ENCODE data around the gene DMRTC2. TPM values are rescaled to one million over a fixed set of nuclear protein-coding genes. Genes with fewer than 3 reads are reported as not detected.
A peak's percentile ranks its signal among the peaks of the same experiment; 100 is the strongest.

DMRTC2 gene
- total RNA-seq, 1 experiment from 2014 or later = not detected

- CTCF ChIA-PET = interaction anchor here (0.5 to 0.6 kb wide), 2 partner anchors 34 to 308 kb away, joined by 3 read pairs; no protein-coding TSS in a partner anchor
- no peaks in the 10 kb centered on the region for H3K36me3 ChIP-seq (ENCODE audit: control insufficient read depth, insufficient read depth, low read length)
- H3K4me3 ChIP-seq (ENCODE audit: low read depth in 2 of 2, low read length in 2 of 2) = no peak overlapping the region
- DNase-seq (ENCODE audit: low read depth, low spot score) = no peak
- in situ Hi-C loops (cut with HindIII; ENCODE audit: low pct_unique_long_range_greater_than_20kb, low sequenced_read_pairs) = no loop called here
- TF ChIP-seq SIN3A (IDR thresholded peaks at IDR 0.05; ENCODE audit: borderline replicate concordance, insufficient read depth, low read depth, low read length) = no peak
- TF ChIP-seq, protein P1, sequence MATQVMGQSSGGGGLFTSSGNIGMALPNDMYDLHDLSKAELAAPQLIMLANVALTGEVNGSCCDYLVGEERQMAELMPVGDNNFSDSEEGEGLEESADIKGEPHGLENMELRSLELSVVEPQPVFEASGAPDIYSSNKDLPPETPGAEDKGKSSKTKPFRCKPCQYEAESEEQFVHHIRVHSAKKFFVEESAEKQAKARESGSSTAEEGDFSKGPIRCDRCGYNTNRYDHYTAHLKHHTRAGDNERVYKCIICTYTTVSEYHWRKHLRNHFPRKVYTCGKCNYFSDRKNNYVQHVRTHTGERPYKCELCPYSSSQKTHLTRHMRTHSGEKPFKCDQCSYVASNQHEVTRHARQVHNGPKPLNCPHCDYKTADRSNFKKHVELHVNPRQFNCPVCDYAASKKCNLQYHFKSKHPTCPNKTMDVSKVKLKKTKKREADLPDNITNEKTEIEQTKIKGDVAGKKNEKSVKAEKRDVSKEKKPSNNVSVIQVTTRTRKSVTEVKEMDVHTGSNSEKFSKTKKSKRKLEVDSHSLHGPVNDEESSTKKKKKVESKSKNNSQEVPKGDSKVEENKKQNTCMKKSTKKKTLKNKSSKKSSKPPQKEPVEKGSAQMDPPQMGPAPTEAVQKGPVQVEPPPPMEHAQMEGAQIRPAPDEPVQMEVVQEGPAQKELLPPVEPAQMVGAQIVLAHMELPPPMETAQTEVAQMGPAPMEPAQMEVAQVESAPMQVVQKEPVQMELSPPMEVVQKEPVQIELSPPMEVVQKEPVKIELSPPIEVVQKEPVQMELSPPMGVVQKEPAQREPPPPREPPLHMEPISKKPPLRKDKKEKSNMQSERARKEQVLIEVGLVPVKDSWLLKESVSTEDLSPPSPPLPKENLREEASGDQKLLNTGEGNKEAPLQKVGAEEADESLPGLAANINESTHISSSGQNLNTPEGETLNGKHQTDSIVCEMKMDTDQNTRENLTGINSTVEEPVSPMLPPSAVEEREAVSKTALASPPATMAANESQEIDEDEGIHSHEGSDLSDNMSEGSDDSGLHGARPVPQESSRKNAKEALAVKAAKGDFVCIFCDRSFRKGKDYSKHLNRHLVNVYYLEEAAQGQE (IDR thresholded peaks at IDR 0.05; ENCODE audit: insufficient read depth in 1 of 2, low read depth in 2 of 2, low read length in 1 of 2) = no peak
- TF ChIP-seq TCF7L2 (IDR thresholded peaks at IDR 0.05; ENCODE audit: low read depth, low read length) = no peak
- TF ChIP-seq CTCF (IDR thresholded peaks at IDR 0.05) = no peak; the same call in 1 of the 2 replicates
- TF ChIP-seq POLR2AphosphoS5 (IDR thresholded peaks at IDR 0.05; ENCODE audit: low read depth, low read length) = no peak
- POLR2A ChIA-PET = no interaction called here
- intact Hi-C loops (cut with micrococcal nuclease; ENCODE audit: unreplicated experiment) = no loop called here
- H3K27me3 ChIP-seq (ENCODE audit: control insufficient read depth, insufficient read depth, low read length) = no peaks in the 10 kb centered on the region
- H3K9me3 ChIP-seq (ENCODE audit: control insufficient read depth, insufficient read depth, low read depth, low read length) = no peaks in the 10 kb centered on the region
- peak; percentile 74 for ATAC-seq
- no peaks in the 10 kb centered on the region; the same call in 1 of the 2 replicates for H3K4me1 ChIP-seq (ENCODE audit: control insufficient read depth, insufficient read depth, low read length)
- BruUV-seq (replicated peaks) = no TSS peak
- no peak overlapping the region for H3K27ac ChIP-seq (ENCODE audit: low read length)
These were observed 51.1 kb downstream of the DMRTC2 start for GRCh38 chr19:41895745-41896580.

GRCh38 chr19:41896581-41896942 lies 51.7 kb downstream of the DMRTC2 start:
- Histone ChIP-seq H3K4me3 (ENCODE audit: low read depth in 2 of 2, low read length in 2 of 2) (no peak overlapping the region), H3K27ac (ENCODE audit: low read length) (no peak overlapping the region), H3K4me1 (ENCODE audit: control insufficient read depth, insufficient read depth, low read length) (no peaks in the 10 kb centered on the region; the same call in 1 of the 2 replicates), H3K9me3 (ENCODE audit: control insufficient read depth, insufficient read depth, low read depth, low read length) (no peaks in the 10 kb centered on the region), H3K27me3 (ENCODE audit: control insufficient read depth, insufficient read depth, low read length) (no peaks in the 10 kb centered on the region), H3K36me3 (ENCODE audit: control insufficient read depth, insufficient read depth, low read length) (no peaks in the 10 kb centered on the region)
- ATAC-seq = no peak
- CTCF ChIA-PET = interaction anchor here (0.6 kb wide), 1 partner anchor 309 kb away, joined by 3 read pairs; no protein-coding TSS in a partner anchor
- POLR2A ChIA-PET = no interaction called here
- intact Hi-C loops (cut with micrococcal nuclease; ENCODE audit: unreplicated experiment) = no loop called here
- in situ Hi-C loops (cut with HindIII; ENCODE audit: low pct_unique_long_range_greater_than_20kb, low sequenced_read_pairs) = no loop called here
- no peak for TF ChIP-seq POLR2AphosphoS5 (IDR thresholded peaks at IDR 0.05; ENCODE audit: low read depth, low read length)
- DNase-seq (ENCODE audit: low read depth, low spot score) = no peak
- BruUV-seq (replicated peaks) = no TSS peak

DNA sequence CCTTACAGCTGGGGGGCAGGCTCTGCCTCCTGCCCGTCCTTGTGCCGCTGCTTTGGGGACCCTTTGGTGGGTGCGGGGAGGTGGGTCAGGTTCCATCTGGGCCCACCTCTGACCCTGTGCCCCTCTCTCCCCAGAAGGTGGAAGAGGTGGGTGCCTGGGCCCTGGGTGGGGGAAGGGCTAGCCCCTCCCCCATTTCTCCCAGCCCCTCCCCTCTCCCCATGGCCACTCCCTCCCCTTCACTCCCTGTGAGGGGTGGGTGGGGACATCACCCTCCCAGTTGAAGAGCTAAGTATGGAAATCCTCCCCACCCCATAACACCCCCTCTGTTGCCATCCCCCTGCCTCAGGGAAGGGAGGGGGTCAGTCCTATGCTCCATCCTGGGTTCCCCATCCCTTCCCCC lies 52.3 kb downstream of the DMRTC2 start:
- TF ChIP-seq, protein P1 (IDR thresholded peaks at IDR 0.05; ENCODE audit: insufficient read depth in 1 of 2, low read depth in 2 of 2, low read length in 1 of 2) = no peak
- TF ChIP-seq TCF7L2 (IDR thresholded peaks at IDR 0.05; ENCODE audit: low read depth, low read length) (no peak), POLR2AphosphoS5 (IDR thresholded peaks at IDR 0.05; ENCODE audit: low read depth, low read length) (no peak), CTCF (IDR thresholded peaks at IDR 0.05) (no peak), SIN3A (IDR thresholded peaks at IDR 0.05; ENCODE audit: borderline replicate concordance, insufficient read depth, low read depth, low read length) (no peak)
- no peaks in the 10 kb centered on the region for H3K27me3 ChIP-seq (ENCODE audit: control insufficient read depth, insufficient read depth, low read length)
- no TSS peak for BruUV-seq (replicated peaks)
- ChIA-PET POLR2A (no interaction called here), CTCF (no interaction called here)
- H3K36me3 ChIP-seq (ENCODE audit: control insufficient read depth, insufficient read depth, low read length) = no peaks in the 10 kb centered on the region
- no peak overlapping the region for H3K4me3 ChIP-seq (ENCODE audit: low read depth in 2 of 2, low read length in 2 of 2)
- intact Hi-C loops (cut with micrococcal nuclease; ENCODE audit: unreplicated experiment) (no loop called here), in situ Hi-C loops (cut with HindIII; ENCODE audit: low pct_unique_long_range_greater_than_20kb, low sequenced_read_pairs) (no loop called here)
- H3K4me1 ChIP-seq (ENCODE audit: control insufficient read depth, insufficient read depth, low read length) = no peaks in the 10 kb centered on the region; the same call in 1 of the 2 replicates
- H3K9me3 ChIP-seq (ENCODE audit: control insufficient read depth, insufficient read depth, low read depth, low read length) = no peaks in the 10 kb centered on the region
- DNase-seq (ENCODE audit: low read depth, low spot score) (no peak), ATAC-seq (no peak)
- no peak overlapping the region for H3K27ac ChIP-seq (ENCODE audit: low read length)
